PC-3 (cell line): ENCODE data around the gene PSMD4. TPM values are rescaled to one million over a fixed set of nuclear protein-coding genes. Genes with fewer than 3 reads are reported as not detected.

Source experiments
- ATAC-seq: fragments of 200-7000 bp; cut with Tn5 transposase; 2 replicates; pipeline ENCODE4 v1.9.1; 2020; ENCODE audit warnings: mild to moderate bottlenecking, moderate library complexity
- BruUV-seq: library from RNA; stranded (reverse); fragments of 400-500 nt; replicated peaks from 2 replicates; lab custom pipeline; 2021; lab: Mats Ljungman, UMichigan
- CTCF ChIA-PET: fragments of 300-600 bp; sonication (Branson Sonifier 250); formaldehyde crosslinking; loops from one replicate; lab custom pipeline; 2022; ENCODE audit warnings: antibody characterized with exemption; lab: Charles Lee
- POLR2A ChIA-PET: fragments of 300-600 bp; sonication (Branson Sonifier 250); formaldehyde crosslinking; loops from one replicate; lab custom pipeline; 2022; ENCODE audit warnings: antibody characterized with exemption; ENCODE audit not compliant: unreplicated experiment; lab: Charles Lee
- DNase-seq: peaks from one replicate; pipeline ENCODE4 v3.0.0-alpha.2; 2015
- H2AFZ ChIP-seq: fragments of 300-600 bp; sonication (generic); 2 replicates; pipeline ENCODE4 v1.6.0; 2016; ENCODE audit warnings: antibody characterized with exemption, low read length
- H3F3A ChIP-seq: fragments of 300-600 bp; sonication (generic); one replicate; pipeline ENCODE4 v1.6.0; 2017; ENCODE audit warnings: antibody characterized with exemption, low read length, control low read depth, mild to moderate bottlenecking; ENCODE audit not compliant: unreplicated experiment
- H3K27ac ChIP-seq: fragments of 300-600 bp; sonication (generic); 2 replicates; pipeline ENCODE4 v1.5.1; 2016; ENCODE audit warnings: mild to moderate bottlenecking, low read length
- H3K27me3 ChIP-seq: fragments of 300-600 bp; sonication (generic); 2 replicates; pipeline ENCODE4 v1.6.1; 2016; ENCODE audit warnings: low read length, mixed read lengths
- H3K36me3 ChIP-seq: fragments of 300-600 bp; sonication (generic); 2 replicates; pipeline ENCODE4 v1.6.1; 2016; ENCODE audit warnings: low read depth, mixed run types, low read length, mixed read lengths
- H3K4me1 ChIP-seq: fragments of 300-600 bp; sonication (generic); 2 replicates; pipeline ENCODE4 v1.5.1; 2016; ENCODE audit warnings: low read length; ENCODE audit not compliant: insufficient read depth
- H3K4me2 ChIP-seq: fragments of 300-600 bp; sonication (generic); 2 replicates; pipeline ENCODE4 v1.6.0; 2016; ENCODE audit warnings: low read length
- H3K4me3 ChIP-seq: fragments of 300-600 bp; sonication (generic); 2 replicates; pipeline ENCODE4 v1.5.1; 2016; ENCODE audit warnings: mild to moderate bottlenecking, low read length, mixed read lengths
- H3K79me2 ChIP-seq: fragments of 300-600 bp; sonication (generic); 2 replicates; pipeline ENCODE4 v1.6.1; 2017; ENCODE audit warnings: low read length, mixed read lengths
- H3K9ac ChIP-seq: fragments of 300-600 bp; sonication (generic); 2 replicates; pipeline ENCODE4 v1.6.0; 2016; ENCODE audit warnings: mild to moderate bottlenecking, low read length
- H3K9me2 ChIP-seq: fragments of 300-600 bp; sonication (generic); replicated peaks from 2 replicates; pipeline ENCODE4 v1.6.1; 2016; ENCODE audit warnings: mixed run types, low read length, mixed read lengths
- H3K9me3 ChIP-seq: fragments of 300-600 bp; sonication (generic); 2 replicates; pipeline ENCODE4 v1.6.1; 2016; ENCODE audit warnings: low read length, mixed read lengths
- H4K20me1 ChIP-seq: fragments of 300-600 bp; sonication (generic); 2 replicates; pipeline ENCODE4 v1.6.1; 2016; ENCODE audit warnings: low read length, mixed read lengths
- EZH2 ChIP-seq: fragments of 300-600 bp; sonication (generic); IDR thresholded peaks from one replicate; pipeline ENCODE4 v1.6.1; 2017; ENCODE audit warnings: antibody characterized with exemption, mild to moderate bottlenecking, low read length; ENCODE audit not compliant: unreplicated experiment
- EZH2phosphoT487 ChIP-seq: fragments of 300-600 bp; sonication (generic); IDR thresholded peaks from 2 replicates; pipeline ENCODE4 v1.6.1; 2018; ENCODE audit warnings: mild to moderate bottlenecking, antibody characterized with exemption, low read length, borderline replicate concordance
- intact Hi-C: fragments of 100-400 bp; cut with micrococcal nuclease; formaldehyde crosslinking; loops from 2 replicates; pipeline ENCODE4 v1.9.0; 2023
- total RNA-seq: library from RNA; depleted of rRNA; stranded (reverse); fragments of >200 nt; gene quantifications from 2 replicates; pipeline ENCODE4 v1.2.3, GENCODE V29; 2014
- TF ChIP-seq, protein P1 (sequence below): fragments of 300-600 bp; sonication (generic); conservative IDR thresholded peaks from 2 replicates; pipeline ENCODE4 v1.5.1; 2017; ENCODE audit warnings: antibody characterized with exemption, low read depth, mild to moderate bottlenecking, low read length

The PSMD4 gene
- total RNA-seq, 1 experiment from 2014 or later: 404 TPM

DNA sequence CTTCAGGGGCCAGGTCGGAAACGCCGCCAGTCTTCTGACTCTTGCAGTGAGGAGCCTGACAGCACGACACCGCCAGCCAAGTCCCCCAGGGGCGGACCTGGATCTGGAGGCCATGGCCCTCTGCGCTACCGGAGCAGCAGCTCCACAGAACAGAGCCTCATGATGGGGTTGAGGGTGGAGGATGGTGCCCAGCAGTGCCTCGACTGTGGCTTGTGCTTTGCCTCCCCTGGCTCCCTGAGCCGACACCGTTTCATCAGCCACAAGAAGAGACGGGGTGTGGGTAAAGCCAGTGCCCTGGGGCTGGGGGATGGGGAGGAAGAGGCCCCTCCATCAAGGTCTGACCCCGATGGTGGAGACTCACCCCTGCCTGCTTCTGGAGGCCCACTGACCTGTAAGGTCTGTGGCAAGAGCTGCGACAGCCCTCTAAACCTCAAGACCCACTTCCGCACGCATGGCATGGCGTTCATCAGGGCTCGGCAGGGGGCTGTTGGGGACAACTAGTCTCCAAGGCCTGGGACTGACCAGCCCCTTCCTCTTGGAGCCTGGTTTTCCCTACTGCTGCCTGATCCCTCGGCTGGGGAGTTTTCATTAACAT, 36.3 kb downstream of the PSMD4 start:
- DNase-seq: no peak
- TF ChIP-seq EZH2phosphoT487 (no peak), EZH2 (no peak)
- TF ChIP-seq, protein P1, sequence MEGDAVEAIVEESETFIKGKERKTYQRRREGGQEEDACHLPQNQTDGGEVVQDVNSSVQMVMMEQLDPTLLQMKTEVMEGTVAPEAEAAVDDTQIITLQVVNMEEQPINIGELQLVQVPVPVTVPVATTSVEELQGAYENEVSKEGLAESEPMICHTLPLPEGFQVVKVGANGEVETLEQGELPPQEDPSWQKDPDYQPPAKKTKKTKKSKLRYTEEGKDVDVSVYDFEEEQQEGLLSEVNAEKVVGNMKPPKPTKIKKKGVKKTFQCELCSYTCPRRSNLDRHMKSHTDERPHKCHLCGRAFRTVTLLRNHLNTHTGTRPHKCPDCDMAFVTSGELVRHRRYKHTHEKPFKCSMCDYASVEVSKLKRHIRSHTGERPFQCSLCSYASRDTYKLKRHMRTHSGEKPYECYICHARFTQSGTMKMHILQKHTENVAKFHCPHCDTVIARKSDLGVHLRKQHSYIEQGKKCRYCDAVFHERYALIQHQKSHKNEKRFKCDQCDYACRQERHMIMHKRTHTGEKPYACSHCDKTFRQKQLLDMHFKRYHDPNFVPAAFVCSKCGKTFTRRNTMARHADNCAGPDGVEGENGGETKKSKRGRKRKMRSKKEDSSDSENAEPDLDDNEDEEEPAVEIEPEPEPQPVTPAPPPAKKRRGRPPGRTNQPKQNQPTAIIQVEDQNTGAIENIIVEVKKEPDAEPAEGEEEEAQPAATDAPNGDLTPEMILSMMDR: no peak
- H4K20me1 ChIP-seq: no peaks in the 10 kb centered on the region
- no peak for ATAC-seq
- no peak overlapping the region for H2AFZ ChIP-seq
- H3K4me3 ChIP-seq: no peak overlapping the region
- TSS peak; percentile 17 for BruUV-seq
- H3K27me3 ChIP-seq: no peaks in the 10 kb centered on the region
- ChIA-PET CTCF (no interaction called here), POLR2A (no interaction called here)
- H3K9me2 ChIP-seq: no peaks in the 10 kb centered on the region
- no peaks in the 10 kb centered on the region for H3K4me1 ChIP-seq
- intact Hi-C loops: no loop called here
- H3F3A ChIP-seq: no peaks in the 10 kb centered on the region
- H3K36me3 ChIP-seq: peaks cover 60% of the 10 kb centered on the region
- H3K9ac ChIP-seq: no peak overlapping the region
- no peak overlapping the region for H3K4me2 ChIP-seq
- H3K27ac ChIP-seq: no peak overlapping the region
- H3K79me2 ChIP-seq: no peaks in the 10 kb centered on the region
- H3K9me3 ChIP-seq: no peaks in the 10 kb centered on the region

- ATAC-seq: no peak; the same call in 1 of the 2 replicates
- TF ChIP-seq EZH2phosphoT487: no peak
- TF ChIP-seq EZH2: no peak
- TF ChIP-seq, protein P1: 0 out of 2 replicates have a peak, but pooled peaks have one; percentile 9
- H3K4me2 ChIP-seq: no peak overlapping the region
- H3K36me3 ChIP-seq: peaks cover 51% of the 10 kb centered on the region
- no peaks in the 10 kb centered on the region for H3F3A ChIP-seq
- DNase-seq: no peak
- BruUV-seq: TSS peak; percentile 20
- no peaks in the 10 kb centered on the region for H3K9me2 ChIP-seq
- no peaks in the 10 kb centered on the region for H4K20me1 ChIP-seq
- no peak overlapping the region for H2AFZ ChIP-seq
- ChIA-PET CTCF (no interaction called here), POLR2A (no interaction called here)
- H3K4me3 ChIP-seq: no peak overlapping the region
- H3K9ac ChIP-seq: no peak overlapping the region
- H3K27me3 ChIP-seq: no peaks in the 10 kb centered on the region
- no peak overlapping the region for H3K27ac ChIP-seq
- H3K9me3 ChIP-seq: no peaks in the 10 kb centered on the region
- no peaks in the 10 kb centered on the region for H3K4me1 ChIP-seq
- intact Hi-C loops: no loop called here
- H3K79me2 ChIP-seq: no peaks in the 10 kb centered on the region
Observed at GRCh38 chr1:151292207-151293030, 37.9 kb downstream of the PSMD4 start.

- Histone ChIP-seq H3K27ac (no peak overlapping the region), H3K4me3 (no peak overlapping the region), H3K4me2 (no peak overlapping the region), H2AFZ (no peak overlapping the region), H3K4me1 (no peaks in the 10 kb centered on the region), H3K36me3 (peaks cover 51% of the 10 kb centered on the region), H3K27me3 (no peaks in the 10 kb centered on the region), H3K79me2 (no peaks in the 10 kb centered on the region), H3K9ac (no peak overlapping the region), H3F3A (no peaks in the 10 kb centered on the region), H4K20me1 (no peaks in the 10 kb centered on the region), H3K9me3 (no peaks in the 10 kb centered on the region), H3K9me2 (no peaks in the 10 kb centered on the region)
- BruUV-seq: no TSS peak
- CTCF ChIA-PET: no interaction called here
- POLR2A ChIA-PET: no interaction called here
- intact Hi-C loops: no loop called here
- TF ChIP-seq EZH2phosphoT487: no peak
- no peak for TF ChIP-seq EZH2
- TF ChIP-seq, protein P1: no peak
- ATAC-seq: no peak
- DNase-seq: no peak
Observed at GRCh38 chr1:151293093-151293492, 38.6 kb downstream of the PSMD4 start.
